Fibroblast of skin of back (primary cell): ENCODE data around the gene TRAF7.

Source experiments
- DNase-seq: peaks from one replicate; pipeline ENCODE4 v3.0.0-alpha.2; 2013

The TRAF7 gene

DNA sequence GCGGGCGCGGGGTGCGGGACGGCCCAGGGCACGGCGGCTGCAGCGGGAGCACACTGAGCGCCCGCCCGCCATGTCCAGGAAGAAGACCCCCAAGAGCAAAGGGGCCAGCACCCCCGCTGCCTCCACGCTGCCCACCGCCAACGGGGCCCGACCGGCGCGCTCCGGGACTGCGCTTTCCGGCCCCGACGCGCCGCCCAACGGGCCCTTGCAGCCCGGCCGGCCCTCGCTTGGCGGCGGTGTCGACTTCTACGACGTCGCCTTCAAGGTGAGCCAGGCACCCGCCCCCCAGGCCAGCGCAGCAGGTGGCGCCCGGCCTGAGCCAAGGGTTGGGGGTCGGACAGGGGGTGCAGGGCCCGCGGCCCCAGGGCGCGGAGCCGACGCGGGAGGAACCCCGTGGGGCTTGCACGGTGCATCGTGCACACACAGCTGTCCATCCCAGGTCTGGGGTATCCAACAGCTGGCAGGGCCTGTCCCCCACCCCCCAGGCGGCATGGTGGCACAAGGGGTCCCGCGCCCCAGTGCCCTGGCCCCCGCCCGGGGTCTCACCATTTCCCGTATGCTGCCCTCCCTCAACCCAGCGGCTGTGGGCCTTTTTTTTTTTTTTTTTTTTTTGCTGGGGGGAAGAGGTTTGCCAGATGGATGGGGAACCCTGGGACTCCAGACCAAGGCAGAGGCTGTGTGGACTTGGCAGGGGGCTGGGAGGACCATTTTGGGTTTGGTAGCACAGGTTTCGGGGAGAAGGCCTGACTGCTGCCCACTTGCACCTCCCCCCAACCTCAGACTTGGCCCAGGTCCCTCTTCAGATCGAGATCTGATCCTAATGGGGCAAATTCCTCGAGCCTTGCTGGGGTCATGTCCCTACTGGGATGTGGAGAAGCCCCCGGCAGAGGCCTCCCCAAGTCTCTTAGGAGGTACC lies 6.6 kb upstream of the TRAF7 start:
- no peak for DNase-seq

DNA sequence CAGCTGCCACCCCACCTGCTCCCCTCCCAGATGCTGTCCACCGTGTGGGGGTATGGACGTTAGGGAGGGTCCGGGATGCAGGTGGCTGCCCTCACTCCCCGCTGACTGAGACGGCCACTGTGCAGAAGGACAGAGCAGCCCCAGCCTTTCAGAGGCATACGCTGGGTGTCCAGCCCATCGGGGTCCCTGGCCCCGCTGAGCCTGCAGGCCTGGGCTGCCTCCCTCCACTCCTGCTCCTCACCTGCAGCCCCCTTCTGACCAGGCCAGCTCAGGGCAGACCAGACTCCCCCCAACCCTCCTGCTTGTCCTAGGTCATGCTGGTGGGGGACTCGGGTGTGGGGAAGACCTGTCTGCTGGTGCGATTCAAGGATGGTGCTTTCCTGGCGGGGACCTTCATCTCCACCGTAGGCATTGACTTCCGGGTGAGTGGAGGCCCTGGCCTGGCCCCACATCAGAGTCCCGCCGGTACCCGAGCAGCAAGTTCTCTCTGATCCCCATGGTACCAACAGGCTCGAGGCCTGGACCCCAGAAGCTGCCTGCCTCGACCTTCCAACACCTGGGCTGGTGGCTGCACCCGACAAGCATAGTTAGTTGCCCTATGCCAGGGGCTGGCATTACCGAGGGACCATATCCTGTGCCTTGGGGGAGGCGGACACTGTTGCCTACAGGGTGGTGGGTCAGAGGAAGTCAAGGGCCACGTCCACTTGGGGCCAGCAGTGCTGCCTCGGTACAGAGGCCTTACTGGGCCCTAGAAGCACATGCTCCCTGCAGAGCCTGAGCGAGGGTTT lies 5.8 kb upstream of the TRAF7 start:
- no peak for DNase-seq

GRCh38 chr16:2150418-2151187 lies 5.0 kb upstream of the TRAF7 start:
- DNase-seq = no peak

- no peak for DNase-seq
These were observed 4.1 kb upstream of the TRAF7 start for GRCh38 chr16:2151188-2152091.

- no peak for DNase-seq
These were observed 2.7 kb upstream of the TRAF7 start for GRCh38 chr16:2152695-2153506.

GRCh38 chr16:2154533-2155090 lies 970 bp upstream of the TRAF7 start:
- DNase-seq = no peak

DNA sequence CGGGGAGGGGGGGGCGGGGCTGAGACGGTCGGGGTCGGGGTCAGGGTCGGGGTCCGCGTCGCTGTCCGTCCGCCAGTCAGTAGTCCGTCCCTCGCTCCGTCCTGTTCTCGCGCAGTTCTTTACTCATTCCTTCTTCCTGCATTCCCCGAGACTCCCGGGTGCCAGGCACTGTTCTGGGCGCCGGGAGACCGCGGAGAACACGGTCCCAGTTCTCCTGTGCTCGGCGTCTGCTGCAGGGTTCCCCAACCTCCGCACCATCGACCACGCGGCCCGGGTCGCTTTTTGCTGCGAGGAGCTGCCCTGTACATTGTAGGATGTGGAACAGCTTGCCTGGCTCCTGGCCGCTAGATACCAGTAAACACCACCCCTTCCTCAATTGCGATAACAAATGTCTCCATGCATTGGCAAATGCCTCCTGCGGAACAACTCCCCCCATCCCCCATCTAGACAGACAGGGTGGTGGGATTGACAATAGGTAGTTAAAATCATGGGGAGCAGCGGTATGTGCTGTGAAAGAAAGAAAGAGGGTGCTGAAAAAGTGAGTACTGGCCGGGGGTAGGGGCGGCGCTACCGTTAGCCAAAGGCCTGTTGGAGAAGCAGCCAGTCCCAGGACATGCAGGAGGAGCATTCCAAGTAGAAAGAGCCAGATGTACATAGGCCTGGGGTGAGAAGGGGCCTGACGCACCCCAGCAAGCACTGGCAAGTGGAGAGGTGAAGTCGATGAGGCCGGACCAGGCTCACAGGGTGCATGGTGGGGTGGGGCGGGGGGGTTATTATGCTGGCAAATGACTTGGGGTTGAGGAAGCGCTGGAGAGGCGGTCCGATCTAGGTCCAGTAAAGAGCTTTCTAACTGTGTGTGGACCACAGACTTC lies 631 bp downstream of the TRAF7 start:
- DNase-seq = peak; percentile 46

DNA sequence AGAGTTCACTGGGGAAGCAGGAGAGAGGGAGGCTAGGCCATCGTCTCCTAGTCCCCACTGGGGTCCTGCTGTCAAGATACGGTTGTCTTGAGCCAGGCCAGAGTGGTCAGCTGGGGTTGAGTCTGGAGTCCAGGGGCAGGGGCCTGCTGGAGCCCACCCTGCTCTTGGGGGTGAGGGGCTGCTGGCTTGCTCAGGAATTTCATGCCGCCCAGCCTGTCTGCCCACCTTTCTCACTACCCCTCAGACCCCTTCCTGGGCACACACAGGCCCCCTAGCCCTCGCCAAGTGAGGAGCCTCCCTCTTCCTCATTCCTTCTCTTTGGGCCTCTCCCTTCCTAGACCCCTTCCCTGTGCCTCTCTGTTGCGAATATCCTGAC lies 1.3 kb downstream of the TRAF7 start:
- DNase-seq = no peak

DNA sequence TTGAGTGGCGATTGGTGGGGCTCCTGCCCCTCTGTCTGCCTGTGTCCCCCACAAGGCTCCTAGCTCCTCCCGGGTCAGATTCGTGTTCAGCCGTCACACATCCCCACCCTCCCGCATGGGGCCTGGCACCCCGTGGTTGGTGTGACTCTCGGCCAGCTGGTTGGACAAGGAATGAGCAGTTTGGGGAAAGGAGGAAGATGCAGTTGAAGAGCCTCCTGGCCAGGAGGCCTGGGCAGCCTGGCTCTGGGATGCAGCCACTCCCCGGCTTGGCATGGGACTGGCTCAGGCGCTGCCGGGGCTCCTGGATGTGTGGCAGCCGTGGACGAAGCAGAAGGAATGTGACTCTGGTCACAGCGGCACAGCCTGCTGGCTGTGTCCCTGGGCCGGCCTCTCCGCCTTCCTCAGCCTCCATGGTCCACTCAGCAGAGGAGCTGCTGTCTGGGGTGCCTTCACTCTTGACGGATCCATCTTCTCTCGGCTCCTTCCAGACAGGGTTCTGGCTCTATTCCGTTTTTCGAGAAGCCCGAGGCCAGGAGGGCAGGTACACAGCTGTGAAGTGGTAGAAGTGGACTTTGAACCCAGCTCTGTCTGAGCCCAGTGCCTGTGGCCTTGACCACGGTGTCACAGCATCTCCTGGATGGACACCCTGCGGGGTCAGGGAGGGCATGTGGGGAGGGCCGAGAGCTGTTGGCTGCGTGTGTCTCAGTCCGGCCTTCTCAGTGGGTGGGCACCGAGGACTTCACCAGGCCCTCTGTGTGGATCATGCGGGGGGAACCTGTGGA lies 2.1 kb downstream of the TRAF7 start:
- DNase-seq = no peak

- no peak for DNase-seq
These were observed 2.7 kb downstream of the TRAF7 start for GRCh38 chr16:2158262-2158638.

GRCh38 chr16:2159175-2159838 lies 3.7 kb downstream of the TRAF7 start:
- no peak for DNase-seq

GRCh38 chr16:2160915-2161551 lies 5.5 kb downstream of the TRAF7 start:
- DNase-seq = no peak

DNA sequence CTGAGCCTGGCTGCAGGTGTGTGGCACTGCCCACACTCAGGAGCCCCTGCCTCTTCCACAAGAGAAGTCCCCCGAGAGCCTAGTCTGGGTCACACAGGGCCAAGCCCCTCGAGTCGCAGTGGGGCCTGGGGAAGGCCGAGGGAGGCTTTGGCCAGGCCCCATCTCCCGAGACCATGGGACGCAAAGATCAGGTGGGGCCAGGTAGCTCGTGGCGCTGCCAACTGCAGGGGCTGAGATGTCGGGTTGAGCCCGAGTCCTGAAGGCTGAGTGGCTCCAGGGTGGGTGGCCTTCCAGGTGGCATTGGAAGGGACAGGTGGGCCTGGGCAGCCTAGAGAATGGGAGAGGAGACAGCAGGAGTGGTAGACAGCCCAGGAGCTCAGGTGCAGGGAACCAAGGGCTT lies 6.3 kb downstream of the TRAF7 start:
- no peak for DNase-seq

DNA sequence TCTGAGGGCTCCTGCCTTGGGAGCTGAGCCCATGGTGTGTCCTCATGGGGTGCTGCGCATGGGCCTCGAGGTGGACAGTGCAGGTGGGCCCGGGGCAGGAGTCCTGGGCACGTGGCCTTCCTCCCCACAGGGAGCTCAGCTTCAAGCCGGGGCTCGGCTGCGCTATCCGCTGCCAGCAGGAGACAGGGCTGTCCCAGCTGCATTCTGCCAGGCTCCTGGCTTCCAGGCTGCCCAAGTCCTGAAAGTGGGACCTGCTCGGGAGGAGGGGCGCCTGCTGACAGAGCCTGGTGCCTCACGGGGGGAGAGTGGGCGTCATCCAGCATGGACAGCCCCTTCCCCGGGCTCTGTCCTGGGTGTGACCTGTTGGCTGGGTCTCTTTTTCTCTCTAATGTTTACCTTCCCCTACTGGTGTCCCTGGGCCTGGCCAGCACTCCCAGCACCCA lies 7.1 kb downstream of the TRAF7 start:
- DNase-seq = no peak

DNA sequence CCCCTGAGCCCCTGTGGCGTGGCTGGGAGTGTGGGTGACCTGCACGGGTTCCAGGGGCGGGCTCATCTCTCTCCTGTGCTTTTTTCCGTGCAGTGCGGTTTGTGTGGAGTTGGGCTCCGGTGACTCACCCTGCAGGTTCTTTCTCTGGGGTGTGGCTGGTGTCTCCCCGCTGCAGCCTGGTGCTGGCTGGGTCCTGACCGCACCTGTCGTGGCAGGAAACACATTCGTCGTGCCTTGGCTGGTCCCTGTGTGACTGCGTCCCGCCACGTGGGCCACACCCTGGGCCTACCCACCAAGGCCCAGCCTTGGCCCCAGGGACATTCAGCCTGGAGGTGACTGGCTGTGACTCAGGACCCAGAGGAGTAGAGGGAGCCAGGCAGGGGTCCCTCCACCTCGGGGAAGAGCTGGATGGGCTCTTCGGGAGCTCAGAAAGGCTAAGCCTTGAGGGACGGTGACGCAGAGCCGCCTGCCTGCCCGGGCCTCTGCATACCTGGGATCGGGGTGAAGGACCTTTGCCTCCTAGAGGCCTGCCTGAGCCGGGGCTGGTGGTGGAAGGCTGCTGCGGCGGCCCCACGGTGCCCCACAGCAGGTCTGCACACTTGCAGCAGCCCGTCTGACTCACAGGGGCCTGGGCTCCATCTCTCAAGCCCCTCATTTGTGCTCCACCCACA lies 7.8 kb downstream of the TRAF7 start:
- no peak for DNase-seq

GRCh38 chr16:2165861-2166260 lies 10.3 kb downstream of the TRAF7 start:
- no peak for DNase-seq
